HG03103 (cell line): ENCODE measurements around the gene GRIK1.

Experiments used
- ATAC-seq: cut with Tn5 transposase; IDR thresholded peaks from one replicate; pipeline ENCODE4 v1.9.1; 2021; ENCODE audit warnings: low read depth; ENCODE audit not compliant: unreplicated experiment

Gene GRIK1

GRCh38 chr21:29506947-29507346, 432.8 kb downstream of the GRIK1 start:
- no peak for ATAC-seq

GRCh38 chr21:29506214-29506613, 433.6 kb downstream of the GRIK1 start:
- no peak for ATAC-seq

DNA sequence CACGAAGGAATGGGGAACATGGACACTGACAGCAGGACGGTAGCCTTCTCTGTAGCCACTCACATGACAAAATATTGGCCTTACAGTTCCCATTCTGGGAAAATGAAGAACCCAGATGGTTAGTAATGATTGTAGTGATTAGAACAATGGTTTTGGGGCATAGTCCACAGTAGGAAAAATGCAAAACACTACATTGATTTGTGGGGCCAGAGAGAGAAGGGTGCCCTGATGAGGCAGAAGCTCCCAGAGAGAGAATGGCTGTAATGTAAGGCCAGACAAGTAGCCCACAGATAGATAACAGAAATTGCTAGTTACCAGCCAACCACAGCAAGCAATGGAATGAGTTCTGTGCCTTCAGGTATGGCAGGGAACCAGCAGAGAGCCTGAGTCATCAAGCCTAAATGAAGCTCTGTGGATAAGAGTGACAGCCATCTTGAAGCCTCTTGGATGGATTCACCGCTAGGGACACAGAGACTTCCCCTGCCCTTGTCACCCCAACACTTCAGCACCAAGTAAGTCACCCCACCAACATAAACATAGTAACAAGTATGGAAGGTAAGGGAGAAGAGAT, 435.0 kb downstream of the GRIK1 start:
- no peak for ATAC-seq

GRCh38 chr21:29501451-29501850, 438.3 kb downstream of the GRIK1 start:
- ATAC-seq, result no peak

DNA sequence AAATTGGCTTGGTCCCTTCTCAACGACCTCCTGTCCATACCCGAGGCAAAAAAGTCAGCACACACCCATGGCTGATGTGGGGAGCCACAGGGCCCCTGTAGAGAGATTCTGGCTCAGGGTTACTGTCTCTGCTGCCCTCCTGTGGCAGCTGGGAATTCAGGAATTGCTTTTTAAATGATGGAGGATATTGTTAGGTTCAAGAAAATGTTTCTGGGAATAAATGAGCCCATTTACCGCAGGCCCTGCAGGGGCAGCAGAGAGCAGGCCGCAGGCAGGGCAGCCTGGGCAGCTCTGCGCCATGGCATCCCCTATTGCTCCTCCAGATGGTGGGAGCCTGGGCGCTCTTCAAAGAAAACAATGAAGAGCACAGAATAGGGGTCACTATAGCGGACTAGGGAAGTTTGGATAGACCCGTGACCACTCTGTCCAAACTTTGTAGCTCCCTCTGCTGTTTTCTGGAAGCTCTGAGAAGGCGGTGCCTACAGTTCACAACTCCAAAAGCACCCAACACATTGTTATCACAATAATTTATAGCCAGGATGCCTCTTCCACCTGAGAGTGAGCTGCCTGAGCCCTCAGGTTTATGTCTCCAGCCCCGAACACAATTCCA, 440.0 kb downstream of the GRIK1 start:
- ATAC-seq, result no peak

DNA sequence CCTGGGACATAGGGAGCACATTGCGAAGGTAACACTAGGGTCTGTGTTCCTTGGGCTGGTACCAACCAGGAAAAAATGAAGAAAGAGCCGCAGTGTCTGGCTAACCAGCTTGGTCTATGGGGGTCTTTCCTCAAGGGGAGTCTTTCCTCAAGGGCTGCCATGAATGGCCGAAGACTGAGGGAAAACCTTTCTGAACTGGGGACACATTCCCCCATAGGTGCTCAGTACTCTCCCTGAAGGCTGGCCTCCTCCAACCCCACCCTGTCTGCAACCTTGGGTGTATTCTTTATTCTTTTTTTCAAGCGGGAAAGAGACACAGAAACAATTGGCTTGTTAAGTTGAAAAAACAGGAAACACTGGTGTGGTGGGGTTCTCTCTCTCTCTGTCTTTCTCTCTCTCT, 440.6 kb downstream of the GRIK1 start:
- no peak for ATAC-seq

DNA sequence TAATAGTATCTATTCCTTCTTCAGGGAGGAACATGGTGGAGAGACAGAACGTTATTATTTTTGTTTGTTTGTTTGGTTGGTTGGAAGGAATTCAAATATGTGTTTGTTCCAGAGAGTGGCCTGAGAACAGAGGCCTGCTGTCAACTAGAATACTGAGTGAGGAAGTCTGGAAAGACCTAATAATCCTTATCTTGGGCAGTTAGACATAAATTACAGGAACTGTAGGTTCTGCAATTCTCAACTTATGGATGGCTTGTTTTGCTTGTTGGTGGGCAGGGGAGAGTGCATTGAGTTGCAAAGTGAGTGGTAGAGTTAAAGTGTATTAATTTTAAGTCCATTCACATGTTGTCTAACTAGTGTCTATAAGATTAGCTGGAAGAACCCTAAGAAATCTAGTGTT, 443.5 kb downstream of the GRIK1 start:
- no peak for ATAC-seq

DNA sequence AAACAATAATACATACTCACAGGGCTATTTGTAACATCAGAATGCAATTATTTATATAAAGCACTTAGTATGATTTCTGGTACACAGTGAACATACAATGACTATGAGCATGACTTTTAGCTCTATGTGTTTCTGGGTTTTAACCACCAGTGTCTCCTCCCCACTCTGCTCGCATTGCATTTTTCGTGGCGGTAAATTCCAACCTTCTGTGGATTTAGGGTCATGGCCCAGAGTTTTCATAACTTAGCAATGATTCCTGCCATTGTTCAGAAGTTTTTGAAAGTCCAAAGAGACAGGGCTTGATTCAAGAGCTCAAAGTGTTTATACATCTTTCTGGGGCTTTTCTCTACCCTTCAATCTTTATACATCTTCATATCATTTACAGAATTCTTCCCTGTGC, 449.8 kb downstream of the GRIK1 start:
- no peak for ATAC-seq

DNA sequence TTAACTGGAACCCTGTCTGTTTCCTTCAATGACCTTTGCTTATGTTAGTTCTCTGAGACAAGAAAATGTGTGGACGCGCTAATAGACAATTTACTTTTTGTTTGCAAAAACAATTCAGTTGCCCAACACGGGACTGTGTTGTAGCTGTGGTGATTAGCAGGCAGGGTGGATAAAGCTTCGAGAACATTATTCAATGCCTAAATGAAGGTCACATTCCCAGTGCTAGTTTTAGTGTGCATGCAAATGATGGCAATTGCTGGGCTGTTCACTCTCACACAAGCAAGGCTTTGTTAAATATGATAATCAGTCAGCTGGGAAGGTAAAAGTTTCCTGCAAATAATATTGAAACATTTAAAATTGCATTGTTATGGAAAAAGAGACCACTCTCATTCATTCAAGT, 452.6 kb downstream of the GRIK1 start:
- no peak for ATAC-seq
